DOHH2 (cell line): ENCODE measurements around the gene TRPC3.

Experiments used
- H3F3A ChIP-seq: fragments of 200-600 bp; sonication (generic), shearing (Covaris generic); 2 replicates; pipeline ENCODE4 v1.6.0; 2016; ENCODE audit warnings: antibody characterized with exemption, mild to moderate bottlenecking; ENCODE audit not compliant: control insufficient read depth, insufficient read depth
- H3K27ac ChIP-seq: fragments of 200-600 bp; sonication (generic); 2 replicates; pipeline ENCODE4 v1.5.1; 2014; ENCODE audit warnings: low read depth, mild to moderate bottlenecking, low read length, moderate library complexity
- H3K27me3 ChIP-seq: fragments of 200-600 bp; sonication (generic); 2 replicates; pipeline ENCODE4 v1.6.1; 2014; ENCODE audit warnings: mild to moderate bottlenecking, low read length, mixed read lengths; ENCODE audit not compliant: control insufficient read depth
- H3K36me3 ChIP-seq: fragments of 200-600 bp; sonication (generic); 2 replicates; pipeline ENCODE4 v1.6.1; 2014; ENCODE audit warnings: mild to moderate bottlenecking, low read length, moderate library complexity, mixed read lengths; ENCODE audit not compliant: control insufficient read depth
- H3K4me1 ChIP-seq: fragments of 200-600 bp; sonication (generic); 2 replicates; pipeline ENCODE4 v1.6.1; 2014; ENCODE audit warnings: mild to moderate bottlenecking, low read length, mixed read lengths; ENCODE audit not compliant: control insufficient read depth
- H3K4me2 ChIP-seq: fragments of 200-600 bp; sonication (generic); 2 replicates; pipeline ENCODE4 v1.6.0; 2014; ENCODE audit warnings: mild to moderate bottlenecking, low read length, moderate library complexity
- H3K4me3 ChIP-seq: fragments of 200-600 bp; sonication (generic); 2 replicates; pipeline ENCODE4 v1.5.1; 2014; ENCODE audit warnings: mild to moderate bottlenecking, low read length, mixed read lengths
- H3K79me2 ChIP-seq: fragments of 200-600 bp; sonication (generic); 2 replicates; pipeline ENCODE4 v1.6.1; 2014; ENCODE audit warnings: mild to moderate bottlenecking, low read length, mixed read lengths; ENCODE audit not compliant: control insufficient read depth
- H3K9me2 ChIP-seq: fragments of 200-600 bp; sonication (generic); replicated peaks from 2 replicates; pipeline ENCODE4 v1.6.1; 2014; ENCODE audit warnings: mild to moderate bottlenecking, low read length, mixed read lengths; ENCODE audit not compliant: control insufficient read depth
- H3K9me3 ChIP-seq: fragments of 200-600 bp; sonication (generic); 2 replicates; pipeline ENCODE4 v1.6.1; 2014; ENCODE audit warnings: antibody characterized with exemption, low read length, mixed read lengths; ENCODE audit not compliant: control insufficient read depth, insufficient read depth
- H4K20me1 ChIP-seq: fragments of 200-600 bp; sonication (generic); 2 replicates; pipeline ENCODE4 v1.6.0; 2014; ENCODE audit warnings: low read depth, mild to moderate bottlenecking, antibody characterized with exemption, low read length, moderate library complexity; ENCODE audit not compliant: control insufficient read depth, insufficient read depth
- CTCF ChIP-seq: fragments of 200-600 bp; sonication (generic); IDR thresholded peaks from one replicate; pipeline ENCODE4 v1.5.1; 2014; ENCODE audit warnings: antibody characterized with exemption, mild to moderate bottlenecking, low read depth, low read length; ENCODE audit not compliant: poor library complexity, severe bottlenecking
- EZH2phosphoT487 ChIP-seq: fragments of 200-600 bp; sonication (generic); IDR thresholded peaks from 2 replicates; pipeline ENCODE4 v1.6.1; 2017; ENCODE audit warnings: borderline replicate concordance, mild to moderate bottlenecking, antibody characterized with exemption, low read length, moderate library complexity, mixed read lengths

The TRPC3 gene

GRCh38 chr4:121988950-121989349 is 37.1 kb upstream of the TRPC3 start:
- H3K4me2 ChIP-seq = no peak overlapping the region
- H3K9me3 ChIP-seq = no peaks in the 10 kb centered on the region
- no peak for TF ChIP-seq CTCF
- no peak for TF ChIP-seq EZH2phosphoT487
- H3F3A ChIP-seq = no peaks in the 10 kb centered on the region
- no peaks in the 10 kb centered on the region for H4K20me1 ChIP-seq
- H3K4me1 ChIP-seq = no peaks in the 10 kb centered on the region
- no peaks in the 10 kb centered on the region for H3K9me2 ChIP-seq
- H3K79me2 ChIP-seq = no peaks in the 10 kb centered on the region
- H3K27ac ChIP-seq = no peak overlapping the region
- H3K4me3 ChIP-seq = no peak overlapping the region
- no peaks in the 10 kb centered on the region for H3K27me3 ChIP-seq
- H3K36me3 ChIP-seq = no peaks in the 10 kb centered on the region

- Histone ChIP-seq H3K27ac (no peak overlapping the region), H3K9me2 (no peaks in the 10 kb centered on the region), H3K4me1 (peaks cover 23% of the 10 kb centered on the region), H3K9me3 (no peaks in the 10 kb centered on the region), H3K27me3 (no peaks in the 10 kb centered on the region), H4K20me1 (no peaks in the 10 kb centered on the region), H3K36me3 (no peaks in the 10 kb centered on the region), H3F3A (no peaks in the 10 kb centered on the region), H3K79me2 (no peaks in the 10 kb centered on the region), H3K4me3 (no peak overlapping the region), H3K4me2 (no peak overlapping the region)
- no peak for TF ChIP-seq EZH2phosphoT487
- TF ChIP-seq CTCF = no peak
Measured at GRCh38 chr4:121980643-121981042, 28.8 kb upstream of the TRPC3 start.

- Histone ChIP-seq H3K4me3 (peak overlapping the region; percentile 63), H3K9me2 (no peaks in the 10 kb centered on the region), H3K36me3 (no peaks in the 10 kb centered on the region), H3K4me1 (peaks cover 23% of the 10 kb centered on the region), H3K27ac (peak overlapping the region; percentile 63), H3K79me2 (no peaks in the 10 kb centered on the region), H3K4me2 (peak overlapping the region; percentile 78), H3K9me3 (no peaks in the 10 kb centered on the region), H3K27me3 (no peaks in the 10 kb centered on the region), H4K20me1 (no peaks in the 10 kb centered on the region), H3F3A (no peaks in the 10 kb centered on the region)
- no peak for TF ChIP-seq CTCF
- no peak for TF ChIP-seq EZH2phosphoT487
Measured at GRCh38 chr4:121978172-121978516, 26.3 kb upstream of the TRPC3 start.
